Melanocyte of skin (primary cell): ENCODE results near the gene SLC38A8. TPM values are rescaled to one million over a fixed set of nuclear protein-coding genes. Genes with fewer than 3 reads are reported as not detected.

Experiments
- small RNA-seq, 2 donors: library from RNA; depleted of rRNA; stranded (forward); fragments of <200 nt; gene quantifications; one replicate each; pipeline ENCODE3, GENCODE V24; 2012
- total RNA-seq, 2 donors: library from RNA; depleted of rRNA; stranded (reverse); fragments of >200 nt; gene quantifications; 2 replicates each; pipeline ENCODE4 v1.2.3, GENCODE V29; 2012

Gene SLC38A8
- total RNA-seq = 1 to 10 TPM; 4.0 to 5.5 TPM

DNA sequence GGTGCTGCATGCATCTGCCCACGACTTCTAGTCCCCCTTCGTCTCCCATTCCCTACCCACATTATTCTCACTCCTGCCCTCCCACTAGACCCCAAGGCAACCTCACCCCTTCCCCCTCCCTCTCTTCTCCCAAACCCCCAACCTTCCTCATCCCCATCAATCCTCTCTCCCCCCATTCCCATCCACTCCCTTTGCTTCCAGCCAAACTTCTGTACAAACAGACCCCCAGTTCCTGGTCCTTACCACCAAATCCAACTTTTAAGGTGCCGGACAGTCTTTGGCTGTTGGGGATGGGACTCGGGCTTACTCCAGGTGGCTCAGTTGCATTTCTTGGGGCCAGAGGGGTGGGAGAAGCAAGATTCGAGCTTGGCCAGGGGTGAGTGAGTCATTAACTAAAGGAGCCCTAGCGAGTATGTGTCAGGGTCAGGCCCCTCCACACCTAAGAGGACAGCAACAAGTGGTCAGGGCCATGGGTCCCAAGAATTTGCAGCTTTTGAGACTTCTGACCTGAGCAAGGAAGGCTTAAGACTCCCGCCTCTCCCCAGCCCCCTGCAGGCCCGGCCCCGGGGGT is at the start of gene SLC38A8:
SLC38A8 (minus strand) TSS at position 488 of the 571 bp plus-strand sequence. CDS start 638 bp downstream, outside the sequence.

DNA sequence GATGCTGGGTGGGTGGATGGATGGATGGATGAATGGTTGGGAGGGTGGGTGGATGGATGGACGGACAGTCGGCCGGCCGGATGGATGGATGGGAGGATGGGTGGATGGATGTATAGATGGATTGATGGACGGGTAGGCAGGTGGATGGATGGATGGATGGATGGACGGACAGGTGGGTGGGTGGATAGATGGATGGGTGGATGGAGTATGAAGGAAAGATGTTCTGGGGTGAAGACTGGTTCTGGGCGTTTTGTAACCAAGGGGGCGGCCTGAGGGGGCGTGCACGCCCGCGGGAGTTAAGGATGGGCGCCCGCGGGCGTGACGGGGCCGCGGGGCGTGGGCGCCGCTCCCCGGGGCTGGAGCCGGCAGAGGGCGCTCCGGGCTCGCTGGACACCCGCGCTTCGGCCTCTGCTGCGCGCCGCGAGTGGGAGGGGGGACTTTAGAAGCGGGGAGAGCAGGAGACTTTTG is 74.7 kb downstream of the SLC38A8 start, which contains the start of gene NECAB2:
NECAB2 (plus strand) TSS at position 407 of the 468 bp plus-strand sequence. CDS start 405 bp downstream, outside the sequence.

Small RNA genes within 50 kb of the gene (small RNA-seq; reads per million reads assigned to genes)
- gene RNA5SP432 = 0 reads per million in 2 donors

Other genes with a start within 250 kb of the SLC38A8 start
- 10 to 100 TPM; 27.5 to 49.3 TPM for gene HSBP1, start 234.8 kb downstream of the SLC38A8 start, total RNA-seq
- 1 to 10 TPM; 3.4 to 3.7 TPM for gene MLYCD, start 143.7 kb downstream of the SLC38A8 start, total RNA-seq
- gene OSGIN1, start 89.6 kb downstream of the SLC38A8 start, total RNA-seq = 10 to 100 TPM; 10.3 to 31.3 TPM
- gene NECAB2, start 74.6 kb downstream of the SLC38A8 start, total RNA-seq = 1 to 10 TPM; 1.7 to 2.0 TPM
- gene MBTPS1, start 74.1 kb upstream of the SLC38A8 start, total RNA-seq = 10 to 100 TPM; 48.9 to 52.3 TPM
- 10 to 100 TPM; 23.1 to 34.3 TPM for gene HSDL1, start 102.4 kb upstream of the SLC38A8 start, total RNA-seq
- under 1 TPM; 0.33 to 0.69 TPM for gene DNAAF1, start 102.5 kb upstream of the SLC38A8 start, total RNA-seq
- gene TAF1C, start 144.3 kb upstream of the SLC38A8 start, total RNA-seq = 10 to 100 TPM; 34.3 to 48.2 TPM
- gene ADAD2, start 148.4 kb upstream of the SLC38A8 start, total RNA-seq = not detected
- not detected for gene KCNG4, start 197.2 kb upstream of the SLC38A8 start, total RNA-seq